GM20431 (cell line): ENCODE results near the gene GNB2.
"Not testable (repeated sequence)": the region's sequence is repeated elsewhere in the genome, so short reads cannot be mapped to it uniquely, and the experiment has no call there.

Source experiments
- in situ Hi-C: fragments of 300-500 bp; cut with MseI, MboI; formaldehyde crosslinking; loops from one replicate; pipeline ENCODE4 v1.15.0; 2020; ENCODE audit warnings: low sequenced_read_pairs; ENCODE audit not compliant: unreplicated experiment

GNB2 gene

DNA sequence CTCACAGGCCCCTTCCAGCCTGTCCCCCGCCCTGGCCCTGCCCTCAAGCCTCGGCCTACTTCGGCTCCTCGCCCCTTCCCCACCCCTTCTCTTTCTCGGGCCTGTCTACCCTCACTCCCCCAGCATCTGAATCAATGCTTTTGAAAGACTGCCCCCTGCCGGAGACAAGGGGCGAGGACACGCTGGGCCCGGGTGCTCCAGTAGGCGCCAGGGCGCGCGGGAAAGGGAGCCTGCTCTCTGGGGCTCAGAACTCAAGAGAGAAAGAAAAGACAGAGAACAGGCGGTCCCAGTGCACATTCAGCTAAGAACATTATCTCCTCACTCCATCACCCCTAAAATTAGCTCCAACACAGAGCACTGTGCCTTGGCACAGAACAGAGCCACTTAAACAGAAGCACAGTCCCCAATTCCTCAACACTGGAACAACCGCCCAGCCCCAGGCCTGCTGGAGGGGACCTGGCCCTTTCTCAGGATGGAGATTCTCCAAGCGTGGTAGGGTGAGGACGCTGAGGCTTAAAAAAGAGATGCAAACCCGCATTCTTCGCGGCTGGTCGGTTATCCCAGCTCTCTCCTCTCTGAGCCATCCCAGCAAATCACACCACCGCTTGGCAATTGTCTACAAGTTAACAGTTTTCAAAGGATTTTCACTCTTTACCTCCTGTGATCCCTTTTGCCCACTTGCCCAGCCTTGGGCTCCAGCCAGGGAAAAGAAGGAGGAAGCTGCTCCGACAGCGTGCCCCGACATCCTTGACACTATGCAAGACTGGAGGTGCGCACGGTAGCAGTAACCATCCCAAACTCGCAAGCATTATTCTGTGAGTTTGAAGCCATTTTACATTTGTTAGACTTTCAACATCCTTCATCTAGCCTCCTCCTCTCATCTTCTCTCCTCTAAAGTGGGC, 18.4 kb downstream of the GNB2 start:
- in situ Hi-C loops, result loop anchor here (25.0 kb wide), 1 partner anchor 205 kb away; the partner anchor contains the start of genes NYAP1 and TSC22D4

DNA sequence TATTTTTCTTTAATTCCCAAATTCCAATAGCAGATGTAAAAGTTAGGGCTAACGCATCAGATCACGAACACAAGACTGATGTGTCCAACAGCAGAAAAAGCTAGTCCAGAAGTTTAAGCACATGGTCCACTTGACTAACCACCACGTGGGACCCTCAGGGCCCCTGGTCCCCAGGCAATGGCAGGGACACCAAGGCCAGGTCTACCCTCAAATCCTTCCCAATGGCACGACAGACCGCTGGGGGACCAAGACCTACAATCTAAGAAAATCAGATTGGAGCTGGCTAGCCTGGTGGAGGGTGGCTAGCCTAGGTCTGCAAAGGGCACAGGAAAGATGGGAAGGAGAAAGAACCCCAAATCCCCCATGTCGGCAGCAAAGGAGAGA, 19.0 kb downstream of the GNB2 start:
- in situ Hi-C loops, result loop anchor here (25.0 kb wide), 1 partner anchor 205 kb away; the partner anchor contains the start of genes NYAP1 and TSC22D4

DNA sequence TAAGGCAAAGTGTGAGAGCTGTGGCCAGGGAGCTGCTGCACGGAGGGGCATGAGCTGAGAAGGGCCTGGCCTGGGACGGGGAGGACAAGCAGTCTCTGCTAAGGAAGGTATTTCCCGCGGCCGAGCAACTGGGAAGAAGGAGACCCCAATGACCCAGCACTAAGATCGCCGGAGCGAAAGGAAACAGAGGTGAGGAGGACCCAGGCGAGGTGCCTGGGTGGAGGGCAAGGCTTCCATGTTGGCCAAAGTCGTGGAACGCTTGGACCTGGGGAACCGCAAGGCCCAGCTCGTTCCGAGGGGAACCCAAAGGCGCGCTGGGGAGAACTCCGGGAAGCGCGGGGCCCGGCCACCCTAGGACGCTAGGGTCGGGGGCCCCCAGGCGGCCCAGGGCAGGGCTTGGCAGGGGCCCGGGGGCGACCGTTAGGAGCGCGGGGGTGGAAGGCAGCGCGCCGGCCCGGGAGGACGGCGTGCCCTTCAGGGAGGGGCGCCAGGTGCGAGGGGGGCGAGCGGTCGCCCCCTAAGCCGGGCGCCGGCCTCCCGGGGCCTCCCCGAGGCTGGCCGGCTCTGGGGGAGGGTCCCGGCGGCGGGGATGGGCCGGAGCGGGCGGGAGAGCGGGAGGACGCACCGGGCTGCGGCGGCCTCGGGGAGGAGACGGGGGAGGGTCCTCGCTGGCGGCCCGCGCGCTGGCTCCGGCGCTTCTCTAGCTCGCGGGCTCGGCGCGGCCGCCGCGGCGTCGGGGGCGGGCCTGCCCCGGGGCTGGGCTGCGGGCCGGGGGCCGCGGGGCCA, 20.0 kb downstream of the GNB2 start:
- in situ Hi-C loops, result loop anchor here (25.0 kb wide), 1 partner anchor 206 kb away; the partner anchor contains the start of genes NYAP1 and TSC22D4

DNA sequence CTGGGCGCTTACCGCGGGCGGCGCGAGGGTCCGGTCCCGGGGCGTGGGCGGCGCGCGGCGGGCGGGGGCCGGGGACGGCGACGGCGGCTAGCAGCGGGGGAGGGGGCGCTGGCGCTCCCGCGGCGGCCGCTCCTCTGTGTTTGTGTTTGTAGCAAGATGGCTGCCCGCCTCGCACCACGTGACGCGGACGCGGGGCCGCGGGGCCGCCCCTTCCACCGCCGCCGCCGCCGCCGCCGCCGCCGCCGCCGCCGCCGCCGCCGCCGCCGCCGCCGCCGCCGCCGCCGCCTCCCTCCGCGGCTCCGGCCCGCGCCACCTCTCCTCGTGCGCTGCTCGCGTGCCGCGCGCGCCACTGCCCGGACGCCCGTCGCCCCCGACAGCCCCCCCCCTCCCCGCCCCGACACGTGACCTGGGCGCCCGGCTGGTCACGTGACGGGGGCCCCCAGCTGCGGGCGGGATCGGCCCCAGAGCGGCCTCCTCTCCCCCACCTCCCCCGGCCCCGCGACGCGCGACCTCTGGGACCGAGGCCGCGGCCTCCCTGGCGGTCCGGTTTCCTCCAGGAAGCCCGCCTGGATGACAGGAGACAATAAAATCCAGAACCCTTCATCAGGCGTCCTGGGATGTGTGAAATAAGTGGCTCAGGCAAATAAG, 20.7 kb downstream of the GNB2 start, which contains the start of gene GIGYF1:
Gene GIGYF1 (minus strand): TSS at position 153 of the 648 bp plus-strand sequence. CDS start 6,012 bp downstream, outside the sequence.
- in situ Hi-C loops, result loop anchor here (25.0 kb wide), 1 partner anchor 207 kb away; the partner anchor contains the start of genes NYAP1 and TSC22D4

DNA sequence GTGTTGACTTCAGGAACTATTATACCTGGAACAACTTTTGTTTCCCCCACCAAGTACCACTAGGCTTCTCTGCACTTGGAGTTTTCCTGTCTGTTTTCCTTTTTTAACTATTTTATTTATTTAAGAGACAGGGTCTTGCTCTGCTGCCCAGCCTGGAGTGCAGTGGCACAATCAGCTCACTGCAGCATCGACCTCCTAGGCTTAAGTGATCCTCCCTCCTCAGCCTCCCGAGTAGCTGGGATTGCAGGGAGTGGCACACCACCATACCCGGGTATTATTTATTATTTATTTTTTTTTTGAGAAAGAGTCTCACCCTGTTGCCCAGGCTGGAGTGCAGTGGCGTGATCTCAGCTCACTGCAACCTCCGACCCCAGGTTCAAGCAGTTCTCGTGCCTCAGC, 22.6 kb downstream of the GNB2 start:
- in situ Hi-C loops, result loop anchor here (25.0 kb wide), 1 partner anchor 209 kb away; the partner anchor contains the start of genes NYAP1 and TSC22D4

DNA sequence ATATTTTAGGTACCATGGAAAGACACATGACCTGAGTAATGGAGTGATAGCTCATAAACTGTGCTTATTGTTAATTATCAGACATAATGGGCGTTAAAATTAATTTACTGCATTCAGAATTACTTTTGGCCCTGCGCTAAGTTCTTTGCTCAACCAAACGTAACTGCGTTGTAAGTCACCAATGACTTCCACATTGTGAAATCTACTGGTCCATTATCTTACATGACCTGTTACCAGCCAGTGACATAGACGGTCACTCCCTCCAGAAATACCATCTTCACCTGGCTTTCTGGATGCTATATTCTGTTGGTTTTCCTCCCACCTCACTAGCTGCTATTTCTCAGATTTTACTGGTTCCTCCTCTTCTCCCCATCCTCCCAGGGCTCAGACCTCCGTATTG, 25.5 kb downstream of the GNB2 start:
- in situ Hi-C loops, result loop anchor here (25.0 kb wide), 1 partner anchor 212 kb away; the partner anchor contains the start of genes NYAP1 and TSC22D4

DNA sequence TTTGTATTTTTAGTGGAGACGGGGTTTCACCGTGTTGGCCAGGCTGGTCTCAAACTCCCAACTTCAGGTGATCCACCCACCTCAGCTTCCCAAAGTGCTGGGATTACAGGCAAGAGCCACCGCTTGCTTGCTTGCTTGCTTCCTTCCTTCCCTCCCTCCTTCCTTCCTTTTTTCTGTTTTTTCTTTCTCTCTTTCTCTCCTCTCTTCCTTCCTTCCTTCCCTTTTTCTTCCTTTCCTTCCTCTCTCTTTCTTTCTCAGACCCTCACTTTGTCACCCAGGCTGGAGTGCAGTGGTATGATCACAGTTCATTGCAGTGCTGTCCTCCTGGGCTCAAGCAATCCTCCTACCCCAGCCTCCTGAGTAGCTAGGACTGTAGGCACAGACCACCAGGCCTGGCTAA, 27.5 kb downstream of the GNB2 start:
- in situ Hi-C loops, result not testable (repeated sequence)

DNA sequence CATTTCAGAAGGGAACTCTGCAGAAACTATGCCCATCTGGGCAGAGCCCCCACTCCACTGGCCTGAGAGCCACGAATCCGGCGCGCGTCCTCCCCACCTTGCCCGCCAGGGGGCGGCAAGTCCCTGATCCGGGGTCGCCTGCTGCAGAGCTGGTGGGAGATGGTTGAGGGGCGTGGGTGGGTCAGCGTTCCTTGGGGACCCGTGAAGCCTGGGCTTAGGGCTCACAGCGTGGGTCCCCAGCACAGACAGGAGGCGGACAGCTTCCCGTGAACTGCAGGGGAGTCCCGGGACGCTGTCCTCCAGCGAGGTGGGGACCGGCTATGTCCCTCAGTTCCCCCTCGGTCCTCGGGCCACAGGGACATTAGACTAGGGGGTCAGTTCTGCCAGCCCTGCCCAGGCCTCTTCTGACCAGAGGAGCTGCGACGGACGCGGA, 31.8 kb downstream of the GNB2 start:
- in situ Hi-C loops, result no loop called here

DNA sequence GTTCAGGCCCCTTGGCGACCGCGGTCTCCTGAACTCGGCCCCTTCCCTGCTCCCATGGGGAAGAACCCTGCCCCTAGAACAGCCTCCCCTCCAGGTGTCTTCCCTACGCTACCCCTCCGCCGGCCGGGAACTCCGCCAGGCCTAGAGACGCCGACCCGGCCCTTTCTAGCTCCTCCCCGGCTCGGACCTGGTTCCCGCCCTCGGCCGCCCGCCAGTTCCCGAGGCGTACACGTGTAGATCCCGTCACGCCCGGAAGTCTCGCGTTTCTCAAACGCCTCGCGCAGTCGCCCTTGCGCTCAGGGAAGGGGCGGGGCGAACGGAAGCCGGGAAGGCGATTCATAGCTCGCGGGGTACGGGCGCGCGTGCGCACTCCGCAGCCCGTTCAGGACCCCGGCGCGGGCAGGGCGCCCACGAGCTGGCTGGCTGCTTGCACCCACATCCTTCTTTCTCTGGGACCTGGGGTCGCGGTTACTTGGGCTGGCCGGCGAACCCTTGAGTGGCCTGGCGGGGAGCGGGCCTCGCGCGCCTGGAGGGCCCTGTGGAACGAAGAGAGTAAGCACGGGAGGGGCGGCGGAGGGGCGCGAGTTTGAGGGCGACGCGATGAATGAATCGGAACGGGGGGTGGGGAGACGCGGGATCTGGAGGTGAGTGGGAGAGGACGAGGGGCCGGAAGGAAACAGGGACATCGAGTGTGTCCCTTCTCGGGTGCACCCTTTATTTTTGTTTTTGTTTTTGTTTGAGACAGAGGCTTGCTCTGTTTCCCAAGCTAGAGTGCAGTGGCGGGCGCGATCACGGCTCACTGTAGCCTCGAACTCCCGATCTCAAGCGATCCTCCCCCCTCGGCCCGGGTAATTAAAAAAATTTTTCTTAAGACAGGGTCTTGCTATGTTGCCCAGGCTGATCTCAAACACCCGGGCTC, 32.5 kb downstream of the GNB2 start, which contains the start of gene POP7:
Gene POP7 (plus strand): TSS at position 369 of the 919 bp plus-strand sequence. CDS start 710 bp downstream, outside the sequence.
- in situ Hi-C loops, result no loop called here

DNA sequence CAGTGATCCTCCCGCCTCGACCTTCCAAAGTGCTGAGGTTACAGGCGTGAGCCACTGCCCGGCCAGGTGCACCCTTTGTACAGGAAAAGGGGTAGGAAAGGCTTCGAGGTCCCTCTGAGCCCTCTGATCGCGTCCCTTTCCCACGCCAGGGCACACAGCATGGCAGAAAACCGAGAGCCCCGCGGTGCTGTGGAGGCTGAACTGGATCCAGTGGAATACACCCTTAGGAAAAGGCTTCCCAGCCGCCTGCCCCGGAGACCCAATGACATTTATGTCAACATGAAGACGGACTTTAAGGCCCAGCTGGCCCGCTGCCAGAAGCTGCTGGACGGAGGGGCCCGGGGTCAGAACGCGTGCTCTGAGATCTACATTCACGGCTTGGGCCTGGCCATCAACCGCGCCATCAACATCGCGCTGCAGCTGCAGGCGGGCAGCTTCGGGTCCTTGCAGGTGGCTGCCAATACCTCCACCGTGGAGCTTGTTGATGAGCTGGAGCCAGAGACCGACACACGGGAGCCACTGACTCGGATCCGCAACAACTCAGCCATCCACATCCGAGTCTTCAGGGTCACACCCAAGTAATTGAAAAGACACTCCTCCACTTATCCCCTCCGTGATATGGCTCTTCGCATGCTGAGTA, 33.3 kb downstream of the GNB2 start:
- in situ Hi-C loops, result no loop called here

DNA sequence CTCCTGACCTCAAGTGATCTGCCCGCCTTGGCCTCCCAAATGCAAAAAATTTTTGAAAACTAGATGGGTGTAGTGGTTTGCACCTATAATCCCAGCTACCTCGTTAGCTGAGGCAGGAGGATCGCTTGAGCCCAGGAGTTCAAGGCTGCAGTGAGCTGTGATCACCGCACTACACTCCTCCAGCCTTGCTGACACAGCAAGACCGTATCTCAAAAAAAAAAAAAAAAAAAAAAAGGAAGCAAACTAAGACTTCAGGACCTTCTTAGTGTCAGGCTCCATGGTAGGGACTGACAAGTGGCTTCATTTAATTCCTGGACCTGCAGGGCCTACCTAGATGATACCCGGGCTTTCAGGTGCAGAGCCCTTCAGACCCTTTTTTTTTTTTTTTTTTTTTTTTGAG, 34.9 kb downstream of the GNB2 start:
- in situ Hi-C loops, result no loop called here

DNA sequence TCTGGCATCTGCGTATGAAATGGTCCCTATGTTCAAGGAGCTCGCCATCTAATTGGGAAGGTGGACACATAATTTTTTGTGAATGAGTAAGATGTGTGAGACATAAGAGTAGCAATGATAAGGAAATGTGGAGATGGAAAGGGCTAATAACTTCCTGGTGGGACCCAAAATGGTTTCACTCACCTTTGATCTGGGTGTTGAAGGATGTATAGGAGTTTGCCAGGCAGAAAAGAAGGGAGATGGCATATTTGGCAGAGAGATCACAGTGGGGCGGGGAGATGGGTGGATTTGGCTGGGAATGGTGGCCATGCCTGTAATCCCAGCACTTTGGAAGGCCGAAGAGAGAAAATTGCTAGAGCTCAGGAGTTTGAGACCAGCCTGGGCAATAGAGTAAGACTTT, 36.9 kb downstream of the GNB2 start:
- in situ Hi-C loops, result no loop called here

DNA sequence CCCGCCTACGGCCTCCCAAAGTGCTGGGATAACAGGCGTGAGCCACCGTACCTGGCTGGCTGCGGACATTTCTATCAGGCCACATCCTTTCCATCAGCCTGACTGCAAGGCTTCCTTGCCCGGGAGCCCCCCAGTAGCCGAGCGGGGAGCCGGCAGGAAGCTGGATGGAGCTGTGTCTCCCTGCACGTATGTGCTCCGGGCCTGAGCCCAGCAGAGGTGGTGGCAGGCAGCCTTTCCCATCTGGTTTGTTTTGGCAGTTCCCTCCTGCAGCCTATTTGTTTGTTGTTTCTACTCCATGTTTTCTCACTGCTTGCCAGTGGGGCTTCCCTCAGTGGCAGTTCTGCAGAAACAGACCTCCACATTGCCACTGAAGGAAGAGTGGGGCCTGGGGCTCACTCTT, 37.8 kb downstream of the GNB2 start:
- in situ Hi-C loops, result no loop called here

DNA sequence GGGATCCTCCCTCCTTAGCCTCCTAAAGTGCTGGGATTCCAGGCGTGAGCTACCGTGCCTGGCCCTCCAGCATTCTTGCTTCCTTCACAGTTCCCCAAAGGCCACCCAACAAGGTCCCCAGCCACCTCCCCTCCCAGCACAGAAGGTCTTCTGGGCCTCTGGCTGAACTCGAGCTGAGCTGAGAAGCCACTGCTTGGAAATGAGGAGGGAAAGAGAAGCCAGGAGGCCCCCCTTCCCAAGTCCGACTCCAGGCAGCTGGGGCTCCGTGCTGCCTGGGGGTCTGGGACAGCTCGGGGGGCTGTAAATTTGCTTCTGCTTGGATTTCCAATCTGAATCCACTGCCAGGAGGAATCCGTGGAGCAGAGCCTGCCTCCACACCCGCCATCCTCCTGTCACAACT, 41.2 kb downstream of the GNB2 start:
- in situ Hi-C loops, result no loop called here

DNA sequence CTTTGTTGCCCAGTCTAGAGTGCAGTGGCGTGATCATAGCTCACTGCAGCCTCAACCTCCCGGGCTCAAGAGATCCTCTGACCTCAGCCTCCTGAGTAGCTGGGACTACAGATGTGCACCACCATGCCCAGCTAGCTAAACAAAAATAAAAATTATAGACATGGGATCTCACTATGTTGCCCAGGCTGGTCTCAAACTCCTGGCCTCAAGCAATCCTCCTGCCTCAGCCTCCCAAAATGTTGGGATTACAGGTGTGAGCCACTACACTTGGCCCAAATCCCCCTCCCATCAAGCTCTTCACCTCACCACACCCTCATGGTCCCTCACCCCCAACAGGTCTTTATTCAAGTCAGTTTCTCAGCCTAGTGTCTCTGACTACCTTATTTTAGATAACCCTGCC, 43.5 kb downstream of the GNB2 start:
- in situ Hi-C loops, result not testable (repeated sequence)

DNA sequence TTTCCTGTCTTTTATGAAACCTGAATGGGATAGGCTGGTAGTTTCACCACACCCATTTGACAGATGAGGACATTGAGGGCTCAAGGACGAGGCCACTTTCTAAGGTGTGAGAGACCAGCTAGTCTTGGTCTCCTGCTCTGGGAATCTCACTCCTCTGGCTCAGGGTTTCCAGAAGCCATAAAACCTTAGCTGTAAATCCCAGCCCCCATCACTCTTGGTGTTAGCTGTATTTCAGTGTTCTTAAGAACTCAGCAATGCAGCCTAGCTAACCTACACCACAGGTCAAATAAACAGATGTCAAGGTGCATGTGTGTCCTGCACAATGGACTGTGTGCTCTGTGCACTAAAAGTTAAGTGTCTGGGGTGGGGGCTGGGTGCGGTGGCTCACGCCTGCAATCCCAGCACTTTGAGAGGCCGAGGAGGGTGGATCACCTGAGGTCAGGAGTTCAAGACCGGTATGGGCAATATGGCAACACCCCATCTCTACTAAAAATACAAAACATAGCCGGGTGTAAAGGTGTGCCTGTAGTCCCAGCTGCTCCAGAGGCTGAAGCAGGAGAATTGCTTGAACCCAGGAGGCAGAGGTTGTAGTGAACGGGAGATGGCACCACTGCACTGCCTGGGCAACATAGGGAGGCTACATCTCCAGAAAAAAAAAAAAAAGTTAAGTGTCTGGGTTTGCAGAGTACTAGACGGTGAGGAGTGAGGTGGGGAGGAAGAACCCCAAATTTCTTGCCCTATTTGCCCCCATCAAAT, 46.2 kb downstream of the GNB2 start:
- in situ Hi-C loops, result no loop called here

DNA sequence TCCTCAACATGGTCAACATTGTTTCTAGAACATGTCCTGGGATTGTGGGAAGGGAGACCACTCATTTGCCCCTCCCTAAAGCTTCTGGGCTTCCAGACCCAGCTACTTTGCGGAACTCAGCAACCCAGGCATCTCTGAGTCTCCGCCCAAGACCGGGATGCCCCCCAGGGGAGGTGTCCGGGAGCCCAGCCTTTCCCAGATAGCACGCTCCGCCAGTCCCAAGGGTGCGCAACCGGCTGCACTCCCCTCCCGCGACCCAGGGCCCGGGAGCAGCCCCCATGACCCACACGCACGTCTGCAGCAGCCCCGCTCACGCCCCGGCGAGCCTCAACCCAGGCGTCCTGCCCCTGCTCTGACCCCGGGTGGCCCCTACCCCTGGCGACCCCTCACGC, 46.7 kb downstream of the GNB2 start, which contains the start of gene EPO:
Gene EPO (plus strand): TSS at position 190 of the 392 bp plus-strand sequence. CDS start 513 bp downstream, outside the sequence.
- in situ Hi-C loops, result no loop called here
